ENCODE data around the gene CALD1.

- TF ChIP-seq CTCF (IDR thresholded peaks at IDR 0.05; ENCODE audit: low read depth, low read length, poor library complexity, severe bottlenecking) (no peak), EZH2phosphoT487 (IDR thresholded peaks at IDR 0.05; ENCODE audit: borderline replicate concordance, low read length) (no peak)
Observed at GRCh38 chr7:134740376-134740775, 39.1 kb upstream of the CALD1 start.
